ENCODE data around the gene NANOS3. TPM values are rescaled to one million over a fixed set of nuclear protein-coding genes. Genes with fewer than 3 reads are reported as not detected.

NANOS3 gene
- total and polyA plus RNA-seq, 10 of the 15 experiments (the other 5 are each of a cell fraction or from before 2014, with no cell fraction given) = 0.31 to 1.7 (median 0.81) TPM

- Histone ChIP-seq H4K20me1 (ENCODE audit: control insufficient read depth, insufficient read depth) (no peaks in the 10 kb centered on the region), H2AFZ (ENCODE audit: control insufficient read depth, low read depth, low read length) (no peak overlapping the region), H3K9me3 (replicated peaks; ENCODE audit: control insufficient read depth, insufficient read depth, low read length) (no peaks in the 10 kb centered on the region), H3K27me3 (replicated peaks in 1 of 2; ENCODE audit: control insufficient read depth in 2 of 2, insufficient read depth in 2 of 2, low read length in 1 of 2) (no peaks in the 10 kb centered on the region), H3K9ac (ENCODE audit: control insufficient read depth, insufficient read depth, low read length) (no peak overlapping the region), H3K27ac (ENCODE audit: control insufficient read depth, insufficient read depth) (no peak overlapping the region), H3K4me1 (ENCODE audit: control insufficient read depth, insufficient read depth, low read length) (no peaks in the 10 kb centered on the region), H3K4me3 (no peak overlapping the region), H3K79me2 (ENCODE audit: control insufficient read depth, insufficient read depth, low read length) (no peaks in the 10 kb centered on the region), H3K4me2 (ENCODE audit: control insufficient read depth, insufficient read depth) (no peak overlapping the region), H3K36me3 (ENCODE audit: control insufficient read depth in 2 of 2, insufficient read depth in 2 of 2, low read length in 1 of 2) (no peaks in the 10 kb centered on the region)
- ChIA-PET CTCF (interaction anchor here (1.1 to 1.6 kb wide), 2 partner anchors 161 to 172 kb away, joined by 4 to 6 read pairs; partner anchors contain the start of gene MISP3), SMC1A (ENCODE audit: uncharacterized antibody, unreplicated experiment) (interaction anchor here (1.3 kb wide), 1 partner anchor 17 kb away, joined by 3 read pairs; no protein-coding TSS in a partner anchor), POLR2A (interaction anchor here (0.7 kb wide), 1 partner anchor 141 kb away, joined by 3 read pairs; no protein-coding TSS in a partner anchor), RAD21 (ENCODE audit: unreplicated experiment) (no interaction called here)
- no peak for DNase-seq (ENCODE audit: low read depth, low spot score)
- intact Hi-C loops (cut with micrococcal nuclease; ENCODE audit: unreplicated experiment) = no loop called here
- no peak for ATAC-seq
- TF ChIP-seq NR2C2 (IDR thresholded peaks at IDR 0.05; ENCODE audit: borderline replicate concordance, control insufficient read depth, insufficient read length, low read depth) (no peak), ESRRA (IDR thresholded peaks at IDR 0.05; ENCODE audit: low read length) (no peak), E2F4 (IDR thresholded peaks at IDR 0.05; ENCODE audit: low read depth, low read length) (no peak), MLLT1 (IDR thresholded peaks at IDR 0.05) (no peak), SREBF1 (IDR thresholded peaks at IDR 0.05; ENCODE audit: low read length) (no peak), POLR2AphosphoS2 (IDR thresholded peaks at IDR 0.05; ENCODE audit: low read depth, low read length) (no peak), SRF (IDR thresholded peaks at IDR 0.05; ENCODE audit: low read depth in 2 of 2, low read length in 2 of 2) (no peak)
- TF ChIP-seq, protein P1, sequence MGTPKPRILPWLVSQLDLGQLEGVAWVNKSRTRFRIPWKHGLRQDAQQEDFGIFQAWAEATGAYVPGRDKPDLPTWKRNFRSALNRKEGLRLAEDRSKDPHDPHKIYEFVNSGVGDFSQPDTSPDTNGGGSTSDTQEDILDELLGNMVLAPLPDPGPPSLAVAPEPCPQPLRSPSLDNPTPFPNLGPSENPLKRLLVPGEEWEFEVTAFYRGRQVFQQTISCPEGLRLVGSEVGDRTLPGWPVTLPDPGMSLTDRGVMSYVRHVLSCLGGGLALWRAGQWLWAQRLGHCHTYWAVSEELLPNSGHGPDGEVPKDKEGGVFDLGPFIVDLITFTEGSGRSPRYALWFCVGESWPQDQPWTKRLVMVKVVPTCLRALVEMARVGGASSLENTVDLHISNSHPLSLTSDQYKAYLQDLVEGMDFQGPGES (IDR thresholded peaks at IDR 0.05) = no peak
- no TSS peak for BruUV-seq (replicated peaks)
- no peak for FAIRE-seq
- in situ Hi-C loops (cut with MboI) = loop anchor here (25.0 kb wide), 1 partner anchor 438 kb away; no protein-coding TSS in a partner anchor
- 50% methylated on average over 10 of the region's 10 CpGs for WGBS (ENCODE audit: insufficient coverage, insufficient replicate concordance, low lambda C conversion rate, missing lambda C conversion rate)
Measured at GRCh38 chr19:13899393-13899792, 22.5 kb downstream of the NANOS3 start.
